SK-N-SH (cell line): Measurements from ENCODE around the gene FCMR.

Source experiments
- CTCF ChIP-seq: fragments of 200-600 bp; sonication (generic); IDR thresholded peaks from 2 replicates; pipeline ENCODE4 v1.6.1; 2017; ENCODE audit warnings: antibody characterized with exemption, mild to moderate bottlenecking, moderate library complexity
- FOXM1 ChIP-seq: IDR thresholded peaks from 2 replicates; pipeline ENCODE4 v1.4.0; 2012; ENCODE audit warnings: low read depth, mild to moderate bottlenecking
- GATA2 ChIP-seq: sonication (generic); formaldehyde crosslinking; IDR thresholded peaks from 2 replicates; pipeline ENCODE4 v1.5.0; 2020; ENCODE audit warnings: mild to moderate bottlenecking, missing genetic modification reagents
- JUND ChIP-seq: IDR thresholded peaks from 2 replicates; pipeline ENCODE4 v1.4.0; 2012
- MXI1 ChIP-seq: IDR thresholded peaks from 2 replicates; pipeline ENCODE4 v1.6.1; 2012; ENCODE audit warnings: mild to moderate bottlenecking, low read depth, low read length, improper control_type of control experiment
- NRF1 ChIP-seq: IDR thresholded peaks from 2 replicates; pipeline ENCODE4 v1.6.1; 2012; ENCODE audit warnings: low read depth, mild to moderate bottlenecking, low read length
- POLR2AphosphoS5 ChIP-seq: IDR thresholded peaks from 2 replicates; pipeline ENCODE4 v1.6.1; 2012; ENCODE audit warnings: low read depth, low read length
- RAD21 ChIP-seq: IDR thresholded peaks from 2 replicates; pipeline ENCODE4 v1.6.1; 2012; ENCODE audit warnings: mild to moderate bottlenecking, low read length
- REST ChIP-seq: IDR thresholded peaks from 2 replicates; pipeline ENCODE4 v1.6.1; 2012; ENCODE audit warnings: mild to moderate bottlenecking, low read depth, low read length, moderate library complexity
- RFX5 ChIP-seq: IDR thresholded peaks from 2 replicates; pipeline ENCODE4 v1.6.1; 2012; ENCODE audit warnings: mild to moderate bottlenecking, improper control_type of control experiment, low read length
- RXRA ChIP-seq: IDR thresholded peaks from 2 replicates; pipeline ENCODE4 v1.4.0; 2012; ENCODE audit warnings: low read depth, mild to moderate bottlenecking, borderline replicate concordance
- TAF1 ChIP-seq: IDR thresholded peaks from 2 replicates; pipeline ENCODE4 v1.6.1; 2012; ENCODE audit warnings: low read depth, mild to moderate bottlenecking, low read length, moderate library complexity, borderline replicate concordance
- YY1 ChIP-seq: IDR thresholded peaks from 2 replicates; pipeline ENCODE4 v1.4.0; 2012; ENCODE audit warnings: low read depth, mild to moderate bottlenecking
- ZBTB33 ChIP-seq: IDR thresholded peaks from 2 replicates; pipeline ENCODE4 v1.4.0; 2012; ENCODE audit warnings: low read depth, borderline replicate concordance

GRCh38 chr1:206891412-206891811 is 30.3 kb downstream of the FCMR start:
- TF ChIP-seq NRF1: no peak
- TF ChIP-seq CTCF: no peak
- no peak for TF ChIP-seq MXI1
- no peak for TF ChIP-seq TAF1
- TF ChIP-seq RAD21: no peak
- TF ChIP-seq JUND: no peak
- TF ChIP-seq GATA2 (CRISPR knock-in tag): no peak
- no peak for TF ChIP-seq ZBTB33
- no peak for TF ChIP-seq YY1
- TF ChIP-seq FOXM1: no peak
- TF ChIP-seq REST: no peak
- no peak for TF ChIP-seq RXRA
- TF ChIP-seq RFX5: no peak
- no peak for TF ChIP-seq POLR2AphosphoS5
